HEK293 (cell line): ENCODE measurements around the gene KANK4.
"Not testable (repeated sequence)": the region's sequence is repeated elsewhere in the genome, so short reads cannot be mapped to it uniquely, and the experiment has no call there.

Experiments
- CTCF ChIA-PET: fragments of 350-600 bp; formaldehyde crosslinking; extraction: SDS; loops from one replicate; lab custom pipeline; 2021; ENCODE audit warnings: antibody characterized with exemption; lab: Yijun Ruan, JAX
- POLR2A ChIA-PET: fragments of 300-600 bp; formaldehyde crosslinking; extraction: SDS; loops from one replicate; lab custom pipeline; 2020; ENCODE audit warnings: antibody characterized with exemption, inconsistent platforms; lab: Yijun Ruan, JAX
- H3K27ac ChIP-seq: fragments of 200-500 bp; sonication (Bioruptor generic); 2 replicates; pipeline ENCODE4 v1.5.1; 2014; ENCODE audit warnings: low read depth, low read length, control low read depth, inconsistent platforms; ENCODE audit errors: extremely low read depth
- H3K36me3 ChIP-seq, 2 experiments: fragments of 200-500 bp in 1 of 2; sonication (Bioruptor generic) in 1 of 2; 1 replicate in 1 of 2; 2 replicates in 1 of 2; pipeline ENCODE4 v1.5.1; 2014 to 2017; ENCODE audit warnings: inconsistent platforms in 2 of 2, low read length in 2 of 2; ENCODE audit not compliant: control insufficient read depth in 2 of 2, insufficient read depth in 1 of 2
- H3K4me1 ChIP-seq: fragments of 200-500 bp; sonication (Bioruptor generic); 2 replicates; pipeline ENCODE4 v1.5.1; 2014; ENCODE audit warnings: mild to moderate bottlenecking, low read length, inconsistent platforms; ENCODE audit not compliant: control insufficient read depth, insufficient read depth
- H3K4me3 ChIP-seq: 2 replicates; pipeline ENCODE4 v1.5.1; 2011; ENCODE audit warnings: low read depth, mild to moderate bottlenecking, control low read depth, low read length, moderate library complexity
- H3K9me3 ChIP-seq: fragments of 200-500 bp; sonication (Bioruptor generic); 2 replicates; pipeline ENCODE4 v1.5.1; 2014; ENCODE audit warnings: low read depth, low read length, inconsistent platforms; ENCODE audit not compliant: control insufficient read depth, insufficient read depth
- GLIS1 ChIP-seq: fragments of 450-650 bp; formaldehyde crosslinking; IDR thresholded peaks from 2 replicates; pipeline ENCODE4 v1.5.1; 2016; ENCODE audit warnings: missing biosample characterization, missing genetic modification characterization
- HOXA7 ChIP-seq: sonication (generic); formaldehyde crosslinking; IDR thresholded peaks from 2 replicates; pipeline ENCODE4 v1.8.1; 2022; ENCODE audit warnings: missing genetic modification reagents, borderline replicate concordance
- IKZF3 ChIP-seq: fragments of 450-650 bp; IDR thresholded peaks from 2 replicates; pipeline ENCODE4 v1.5.0; 2018; ENCODE audit warnings: missing biosample characterization, mild to moderate bottlenecking, missing genetic modification characterization, moderate library complexity
- INSM2 ChIP-seq: fragments of 450-650 bp; formaldehyde crosslinking; IDR thresholded peaks from 2 replicates; pipeline ENCODE4 v1.5.1; 2016; ENCODE audit warnings: missing biosample characterization, missing genetic modification characterization
- PATZ1 ChIP-seq: fragments of 450-650 bp; formaldehyde crosslinking; IDR thresholded peaks from 2 replicates; pipeline ENCODE4 v1.5.1; 2016; ENCODE audit warnings: missing biosample characterization, missing genetic modification characterization
- SCRT2 ChIP-seq: fragments of 450-650 bp; formaldehyde crosslinking; IDR thresholded peaks from 2 replicates; pipeline ENCODE4 v1.5.1; 2016; ENCODE audit warnings: missing biosample characterization, missing genetic modification characterization
- ZFP3 ChIP-seq: fragments of 450-650 bp; formaldehyde crosslinking; IDR thresholded peaks from 2 replicates; pipeline ENCODE4 v1.5.1; 2016; ENCODE audit warnings: low read depth, missing biosample characterization, missing genetic modification characterization
- ZNF146 ChIP-seq: fragments of 450-650 bp; formaldehyde crosslinking; IDR thresholded peaks from 2 replicates; pipeline ENCODE4 v1.5.1; 2016; ENCODE audit warnings: missing biosample characterization, missing genetic modification characterization
- ZNF184 ChIP-seq: fragments of 450-650 bp; IDR thresholded peaks from 2 replicates; pipeline ENCODE4 v1.5.1; 2018; ENCODE audit warnings: missing biosample characterization, mild to moderate bottlenecking, missing genetic modification characterization
- ZNF280D ChIP-seq: fragments of 450-650 bp; formaldehyde crosslinking; IDR thresholded peaks from 2 replicates; pipeline ENCODE4 v1.5.1; 2016; ENCODE audit warnings: missing biosample characterization, missing genetic modification characterization
- ZNF302 ChIP-seq: fragments of 450-650 bp; formaldehyde crosslinking; IDR thresholded peaks from 2 replicates; pipeline ENCODE4 v1.5.1; 2016; ENCODE audit warnings: missing biosample characterization, missing genetic modification characterization, low read depth
- ZNF350 ChIP-seq: fragments of 450-650 bp; formaldehyde crosslinking; IDR thresholded peaks from 2 replicates; pipeline ENCODE4 v1.5.0; 2017; ENCODE audit warnings: missing biosample characterization, mild to moderate bottlenecking, missing genetic modification characterization
- ZNF521 ChIP-seq: fragments of 450-650 bp; formaldehyde crosslinking; IDR thresholded peaks from 2 replicates; pipeline ENCODE4 v1.5.1; 2017; ENCODE audit warnings: missing biosample characterization, mild to moderate bottlenecking, missing genetic modification characterization
- ZNF560 ChIP-seq: fragments of 450-650 bp; formaldehyde crosslinking; IDR thresholded peaks from 2 replicates; pipeline ENCODE4 v1.5.1; 2017; ENCODE audit warnings: missing biosample characterization, missing genetic modification characterization, borderline replicate concordance
- ZNF580 ChIP-seq: fragments of 450-650 bp; formaldehyde crosslinking; IDR thresholded peaks from 2 replicates; pipeline ENCODE4 v1.5.1; 2016; ENCODE audit warnings: missing biosample characterization, missing genetic modification characterization
- ZNF596 ChIP-seq: fragments of 450-650 bp; IDR thresholded peaks from 2 replicates; pipeline ENCODE4 v1.5.0; 2018; ENCODE audit warnings: missing biosample characterization, mild to moderate bottlenecking, missing genetic modification characterization, moderate library complexity
- TF ChIP-seq, protein P1 (sequence below): fragments of 450-650 bp; formaldehyde crosslinking; IDR thresholded peaks from 2 replicates; pipeline ENCODE4 v1.5.1; 2017; ENCODE audit warnings: missing biosample characterization, missing genetic modification characterization

The KANK4 gene

DNA sequence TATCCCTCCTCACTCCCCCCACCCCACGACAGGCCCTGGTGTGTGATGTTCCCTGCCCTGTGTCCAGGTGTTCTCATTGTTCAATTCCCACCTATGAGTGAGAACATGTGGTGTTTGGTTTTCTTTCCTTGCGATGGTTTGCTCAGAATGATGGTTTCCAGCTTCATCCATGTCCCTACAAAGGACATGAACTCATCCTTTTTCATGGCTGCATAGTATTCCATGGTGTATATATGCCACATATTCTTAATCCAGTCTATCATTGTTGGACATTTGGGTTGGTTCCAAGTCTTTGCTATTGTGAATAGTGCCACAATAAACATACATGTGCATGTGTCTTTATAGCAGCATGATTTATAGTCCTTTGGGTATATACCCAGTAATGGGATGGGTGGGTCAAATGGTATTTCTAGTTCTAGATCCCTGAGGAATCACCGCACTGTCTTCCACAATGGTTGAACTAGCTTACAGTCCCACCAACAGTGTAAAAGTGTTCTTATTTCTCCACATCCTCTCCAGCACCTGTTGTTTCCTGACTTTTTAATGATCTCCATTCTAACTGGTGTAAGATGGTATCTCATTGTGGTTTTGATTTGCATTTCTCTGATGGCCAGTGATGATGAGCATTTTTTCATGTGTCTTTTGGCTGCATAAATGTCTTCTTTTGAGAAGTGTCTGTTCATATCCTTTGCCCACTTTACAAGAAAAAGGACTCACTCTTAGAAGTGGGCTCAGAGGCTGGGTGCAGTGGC, 79.4 kb downstream of the KANK4 start:
- H3K4me3 ChIP-seq, CTCF ChIA-PET, H3K4me1 ChIP-seq, H3K9me3 ChIP-seq, POLR2A ChIA-PET, H3K27ac ChIP-seq, H3K36me3 ChIP-seq: not testable (repeated sequence)
- peak; percentile 51; the same call in 1 of the 2 replicates for TF ChIP-seq SCRT2 (tag by site-specific recombination)
- 0 out of 2 replicates have a peak, but pooled peaks have one; percentile 64 for TF ChIP-seq ZNF580 (tag by site-specific recombination)
- TF ChIP-seq ZNF146 (tag by site-specific recombination) = peak; percentile 98
- TF ChIP-seq ZNF184 (tag by site-specific recombination) = 0 out of 2 replicates have a peak, but pooled peaks have one; percentile 67

DNA sequence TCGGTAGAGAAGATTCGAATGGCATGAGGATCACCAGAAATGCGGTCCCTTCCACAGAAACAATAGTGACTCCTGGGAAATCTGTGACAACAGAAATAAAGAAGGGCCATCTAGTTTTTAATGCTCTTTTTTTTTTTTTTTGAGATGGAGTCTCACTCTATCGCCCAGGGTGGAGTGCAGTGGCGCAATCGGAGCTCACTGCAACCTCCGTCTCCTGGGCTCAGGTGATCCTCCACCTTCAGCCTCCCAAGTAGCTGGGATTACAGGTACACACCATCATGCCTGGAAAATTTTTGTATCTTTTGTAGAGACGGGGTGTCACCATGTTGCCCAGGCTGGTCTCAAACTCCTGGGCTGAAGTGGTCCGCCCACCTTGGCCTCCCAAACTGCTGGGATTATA, 80.7 kb downstream of the KANK4 start:
- Histone ChIP-seq H3K4me3 (no peak overlapping the region), H3K27ac (no peak overlapping the region), H3K36me3 (no peaks in the 10 kb centered on the region), H3K4me1 (0 out of 2 replicates have a peak, but pooled peaks cover 2% of the 10 kb centered on the region), H3K9me3 (no peaks in the 10 kb centered on the region)
- CTCF ChIA-PET = no interaction called here
- POLR2A ChIA-PET = no interaction called here
- TF ChIP-seq PATZ1 (no peak), ZNF302 (tag by site-specific recombination) (no peak), ZNF560 (tag by site-specific recombination) (no peak)

DNA sequence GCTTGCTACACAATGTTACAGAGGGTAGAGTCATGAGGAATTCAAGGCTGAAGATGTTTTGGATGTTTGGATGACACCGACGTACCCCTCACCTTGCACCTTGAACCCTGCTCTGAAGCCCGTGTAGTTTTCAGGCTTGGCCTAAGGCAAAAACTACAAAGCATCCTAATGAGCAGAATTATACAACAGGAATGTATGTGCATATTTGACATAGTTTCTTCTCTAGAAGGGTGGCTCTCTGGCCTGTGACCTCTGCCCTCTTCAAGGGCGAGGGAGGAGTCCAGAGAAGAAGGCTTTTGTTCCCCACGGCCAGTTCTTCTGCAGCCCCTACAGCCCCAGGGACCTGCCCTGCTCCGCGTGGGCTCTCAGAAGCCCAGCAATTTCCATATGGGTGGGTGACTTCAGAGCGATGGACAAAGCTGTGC, 81.3 kb downstream of the KANK4 start:
- ChIA-PET POLR2A (no interaction called here), CTCF (no interaction called here)
- H3K27ac ChIP-seq = no peak overlapping the region

More for the DNA sequence above, 81.3 kb downstream of the KANK4 start:
- Histone ChIP-seq H3K4me1 (0 out of 2 replicates have a peak, but pooled peaks cover 2% of the 10 kb centered on the region), H3K9me3 (no peaks in the 10 kb centered on the region), H3K4me3 (no peak overlapping the region), H3K36me3 (no peaks in the 10 kb centered on the region)
- TF ChIP-seq ZNF596 (tag by site-specific recombination) (no peak), ZNF521 (tag by site-specific recombination) (no peak), ZFP3 (no peak), ZNF350 (tag by site-specific recombination) (no peak), HOXA7 (CRISPR knock-in tag) (no peak), ZNF280D (tag by site-specific recombination) (no peak), INSM2 (tag by site-specific recombination) (no peak), ZNF580 (tag by site-specific recombination) (no peak), GLIS1 (tag by site-specific recombination) (no peak), IKZF3 (no peak)
- TF ChIP-seq, protein P1, sequence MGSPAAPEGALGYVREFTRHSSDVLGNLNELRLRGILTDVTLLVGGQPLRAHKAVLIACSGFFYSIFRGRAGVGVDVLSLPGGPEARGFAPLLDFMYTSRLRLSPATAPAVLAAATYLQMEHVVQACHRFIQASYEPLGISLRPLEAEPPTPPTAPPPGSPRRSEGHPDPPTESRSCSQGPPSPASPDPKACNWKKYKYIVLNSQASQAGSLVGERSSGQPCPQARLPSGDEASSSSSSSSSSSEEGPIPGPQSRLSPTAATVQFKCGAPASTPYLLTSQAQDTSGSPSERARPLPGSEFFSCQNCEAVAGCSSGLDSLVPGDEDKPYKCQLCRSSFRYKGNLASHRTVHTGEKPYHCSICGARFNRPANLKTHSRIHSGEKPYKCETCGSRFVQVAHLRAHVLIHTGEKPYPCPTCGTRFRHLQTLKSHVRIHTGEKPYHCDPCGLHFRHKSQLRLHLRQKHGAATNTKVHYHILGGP = no peak
